GM12878 (cell line): ENCODE data around the gene ZMIZ1. TPM values are rescaled to one million over a fixed set of nuclear protein-coding genes. Genes with fewer than 3 reads are reported as not detected.

Source experiments
- ATAC-seq: fragments of 200-7000 bp; cut with Tn5 transposase; 3 replicates; pipeline ENCODE4 v1.9.1; 2020; ENCODE audit warnings: mild to moderate bottlenecking, moderate library complexity
- BruUV-seq: library from RNA; stranded (reverse); fragments of 400-500 nt; replicated peaks from 2 replicates; lab custom pipeline; 2021; lab: Mats Ljungman, UMichigan
- CTCF ChIA-PET: fragments of 300-600 bp; sonication (Branson Sonifier 250); formaldehyde crosslinking; extraction: SDS; loops from one replicate; lab custom pipeline; 2021; ENCODE audit warnings: inconsistent platforms; lab: Yijun Ruan, JAX
- POLR2A ChIA-PET: fragments of 350-600 bp; formaldehyde crosslinking; extraction: SDS; loops from one replicate; lab custom pipeline; 2021; ENCODE audit warnings: inconsistent platforms; lab: Charles Lee
- RAD21 ChIA-PET: fragments of 300-600 bp; sonication (Branson Sonifier 250); formaldehyde crosslinking; loops from one replicate; lab custom pipeline; 2023; ENCODE audit warnings: antibody characterized with exemption; ENCODE audit not compliant: unreplicated experiment; lab: Charles Lee
- SMC1A ChIA-PET: fragments of 300-600 bp; sonication (Branson Sonifier 250); formaldehyde crosslinking; loops from one replicate; lab custom pipeline; 2023; ENCODE audit not compliant: unreplicated experiment, uncharacterized antibody; lab: Charles Lee
- DNase-seq: peaks from one replicate; pipeline ENCODE4 v3.0.0-alpha.2; 2011; ENCODE audit warnings: low read depth, low spot score
- FAIRE-seq: peaks from 3 replicates; lab custom pipeline; 2011; peaks lifted over from hg19 to GRCh38; lab: Jason Lieb, UNC
- H2AFZ ChIP-seq: 2 replicates; pipeline ENCODE4 v1.6.0; 2011; ENCODE audit warnings: low read depth, low read length, control low read depth; ENCODE audit not compliant: control insufficient read depth
- H3K27ac ChIP-seq: 2 replicates; pipeline ENCODE4 v1.5.1; 2011; ENCODE audit warnings: control low read depth; ENCODE audit not compliant: control insufficient read depth, insufficient read depth
- H3K27me3 ChIP-seq, 2 experiments: replicated peaks in 1 of 2; 2 replicates each; pipeline versions ENCODE4 v1.6.0 to v1.6.1; 2011; ENCODE audit warnings: low read length in 1 of 2; ENCODE audit not compliant: control insufficient read depth in 2 of 2, insufficient read depth in 2 of 2
- H3K36me3 ChIP-seq, 2 experiments: 2 replicates each; pipeline ENCODE4 v1.5.1; 2011; ENCODE audit warnings: low read length in 1 of 2; ENCODE audit not compliant: control insufficient read depth in 2 of 2, insufficient read depth in 2 of 2
- H3K4me1 ChIP-seq: 2 replicates; pipeline ENCODE4 v1.6.1; 2011; ENCODE audit warnings: mild to moderate bottlenecking, low read length, moderate library complexity, mixed read lengths; ENCODE audit not compliant: control insufficient read depth, insufficient read depth
- H3K4me2 ChIP-seq: 2 replicates; pipeline ENCODE4 v1.6.0; 2011; ENCODE audit warnings: control low read depth; ENCODE audit not compliant: control insufficient read depth, insufficient read depth
- H3K4me3 ChIP-seq: fragments of 200-600 bp; sonication (generic); 2 replicates; pipeline ENCODE4 v1.5.1; 2016
- H3K79me2 ChIP-seq: 2 replicates; pipeline ENCODE4 v1.6.0; 2011; ENCODE audit warnings: low read length; ENCODE audit not compliant: control insufficient read depth, insufficient read depth
- H3K9ac ChIP-seq: 2 replicates; pipeline ENCODE4 v1.8.0; 2011; ENCODE audit warnings: low read length, control low read depth, mixed read lengths; ENCODE audit not compliant: control insufficient read depth, insufficient read depth
- H3K9me3 ChIP-seq: replicated peaks from 3 replicates; pipeline ENCODE4 v1.5.1; 2011; ENCODE audit warnings: mild to moderate bottlenecking, low read length; ENCODE audit not compliant: control insufficient read depth, insufficient read depth
- H4K20me1 ChIP-seq: 2 replicates; pipeline ENCODE4 v1.6.0; 2011; ENCODE audit not compliant: control insufficient read depth, insufficient read depth
- E2F4 ChIP-seq: IDR thresholded peaks from 2 replicates; pipeline ENCODE4 v1.6.1; 2012; ENCODE audit warnings: low read depth, low read length, improper control_type of control experiment
- GABPA ChIP-seq: IDR thresholded peaks from 2 replicates; pipeline ENCODE4 v1.6.1; 2014; ENCODE audit warnings: antibody characterized with exemption, low read depth, mild to moderate bottlenecking, inconsistent platforms
- IKZF1 ChIP-seq: fragments of 450-650 bp; conservative IDR thresholded peaks from 2 replicates; pipeline ENCODE4 v1.6.1; 2017; ENCODE audit warnings: antibody characterized with exemption, mild to moderate bottlenecking
- IKZF2 ChIP-seq, 2 experiments: fragments of 450-650 bp; IDR thresholded peaks; 2 replicates each; pipeline ENCODE4 v1.6.1; 2017; ENCODE audit warnings: mild to moderate bottlenecking in 2 of 2, moderate library complexity in 2 of 2
- LARP7 ChIP-seq: fragments of 450-650 bp; IDR thresholded peaks from 2 replicates; pipeline ENCODE4 v1.6.1; 2017; ENCODE audit warnings: mild to moderate bottlenecking
- MTA3 ChIP-seq: IDR thresholded peaks from 2 replicates; pipeline ENCODE4 v1.6.1; 2012; ENCODE audit warnings: low read length, inconsistent platforms, borderline replicate concordance
- NR2C1 ChIP-seq: fragments of 450-650 bp; IDR thresholded peaks from 2 replicates; pipeline ENCODE4 v1.6.1; 2017; ENCODE audit warnings: antibody characterized with exemption, mild to moderate bottlenecking, moderate library complexity
- NRF1 ChIP-seq: conservative IDR thresholded peaks from 2 replicates; pipeline ENCODE4 v1.6.1; 2011; ENCODE audit warnings: mild to moderate bottlenecking, low read depth, low read length, improper control_type of control experiment
- RAD51 ChIP-seq: fragments of 450-650 bp; IDR thresholded peaks from 2 replicates; pipeline ENCODE4 v1.6.1; 2016; ENCODE audit warnings: moderate library complexity, mild to moderate bottlenecking, inconsistent platforms
- RELB ChIP-seq: fragments of 450-650 bp; IDR thresholded peaks from 2 replicates; pipeline ENCODE4 v1.6.1; 2017; ENCODE audit warnings: low read depth, mild to moderate bottlenecking, moderate library complexity
- SIN3A ChIP-seq: IDR thresholded peaks from 2 replicates; pipeline ENCODE4 v1.6.1; 2012; ENCODE audit warnings: low read depth, low read length, improper control_type of control experiment
- SIX5 ChIP-seq: IDR thresholded peaks from 2 replicates; pipeline ENCODE4 v1.6.1; 2011; ENCODE audit warnings: mild to moderate bottlenecking, low read depth, low read length, moderate library complexity; ENCODE audit not compliant: severe bottlenecking
- SMC3 ChIP-seq: IDR thresholded peaks from 2 replicates; pipeline ENCODE4 v1.6.1; 2011; ENCODE audit warnings: low read length, improper control_type of control experiment, borderline replicate concordance
- SREBF1 ChIP-seq: IDR thresholded peaks from 2 replicates; pipeline ENCODE4 v1.6.1; 2012; ENCODE audit warnings: mild to moderate bottlenecking, low read length
- WRNIP1 ChIP-seq: IDR thresholded peaks from 2 replicates; pipeline ENCODE4 v1.6.1; 2011; ENCODE audit warnings: low read depth, low read length, improper control_type of control experiment, borderline replicate concordance
- ZNF24 ChIP-seq: fragments of 450-650 bp; IDR thresholded peaks from 2 replicates; pipeline ENCODE4 v1.6.1; 2017; ENCODE audit warnings: antibody characterized with exemption, mild to moderate bottlenecking
- ZNF384 ChIP-seq: IDR thresholded peaks from 2 replicates; pipeline ENCODE4 v1.6.1; 2012; ENCODE audit warnings: low read depth, mild to moderate bottlenecking, low read length, improper control_type of control experiment, borderline replicate concordance
- WGBS: methylation state at CpG from one replicate; pipeline ENCODE4 v1.1.6; 2016; ENCODE audit warnings: low lambda C conversion rate; ENCODE audit not compliant: insufficient replicate concordance, insufficient coverage; ENCODE audit errors: missing lambda C conversion rate; 5-methylcytosine and 5-hydroxymethylcytosine counted together
- in situ Hi-C: fragments of 300-500 bp; cut with MboI; formaldehyde crosslinking; loops from 9 replicates; pipeline ENCODE4 v1.14.3; 2018; ENCODE audit warnings: mixed read lengths
- intact Hi-C: fragments of 100-400 bp; cut with micrococcal nuclease; formaldehyde crosslinking; loops from one replicate; pipeline ENCODE4 v1.14.2; 2022; ENCODE audit not compliant: unreplicated experiment
- polyA plus RNA-seq, 11 experiments: library from polyadenylated mRNA; depleted of rRNA in 4 of 11; unstranded in 6 of 11; stranded (reverse) in 5 of 11; fragments of >200 nt; fragmentation: Nextera tagmentation in 4 of 11; fragmentation: Illumina TruSeq in 1 of 11; extraction: Ambion mirVana in 4 of 11; extraction: Trizol in 1 of 11; gene quantifications; 1 replicate in 1 of 11; 2 replicates in 10 of 11; pipeline versions ENCODE4 v1.2.1 to v1.2.3, GENCODE V29; 2011 to 2016; ENCODE audit warnings: inconsistent platforms in 2 of 11, missing spikeins in 2 of 11, low read depth in 1 of 11
- total RNA-seq, 4 experiments: library from RNA; depleted of rRNA in 3 of 4; stranded (reverse); fragments of >200 nt in 3 of 4; fragmentation: Illumina TruSeq in 1 of 4; extraction: Trizol in 1 of 4; gene quantifications; 2 replicates each; pipeline versions ENCODE4 v1.2.1 to v1.2.3, GENCODE V29; 2013 to 2021
- TF ChIP-seq, protein P1 (sequence below): fragments of 450-650 bp; IDR thresholded peaks from 2 replicates; pipeline ENCODE4 v1.6.1; 2018; ENCODE audit warnings: borderline replicate concordance, mild to moderate bottlenecking; ENCODE audit not compliant: partially characterized antibody
- TF ChIP-seq, protein P2 (sequence below): fragments of 450-650 bp; IDR thresholded peaks from 2 replicates; pipeline ENCODE4 v1.6.1; 2014; ENCODE audit warnings: mild to moderate bottlenecking

Gene ZMIZ1
- total and polyA plus RNA-seq, 10 of the 15 experiments (the other 5 are each of a cell fraction or from before 2014, with no cell fraction given): 3.1 to 82.3 (median 14.9) TPM

DNA sequence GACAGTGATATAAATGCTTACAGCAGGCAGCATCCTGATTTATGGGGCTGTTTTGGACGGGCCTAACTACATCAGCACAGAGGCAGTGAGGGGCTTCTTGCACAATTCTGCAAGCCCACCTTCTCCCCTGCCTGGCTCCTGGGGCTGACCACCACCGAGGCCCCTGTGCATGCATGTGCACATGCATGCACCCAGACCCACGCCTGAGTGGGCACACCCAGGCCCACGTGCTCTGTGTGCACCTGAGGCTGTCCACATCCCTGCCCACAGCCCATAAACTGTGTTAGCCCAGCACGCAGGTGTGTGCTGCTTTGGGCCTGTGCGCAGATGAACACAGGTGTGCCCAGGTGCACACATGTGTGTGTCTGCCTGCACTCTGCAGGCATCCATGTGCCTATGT, 40.0 kb downstream of the ZMIZ1 start (continued):
- TF ChIP-seq SREBF1 (no peak), E2F4 (no peak)

- Histone ChIP-seq H3K27me3 (no peaks in the 10 kb centered on the region; a peak in 1 of 4 replicates), H3K36me3 (no peaks in the 10 kb centered on the region), H3K27ac (no peak overlapping the region), H2AFZ (no peak overlapping the region), H3K4me1 (peaks cover 15% of the 10 kb centered on the region), H3K9me3 (no peaks in the 10 kb centered on the region), H3K4me3 (no peak overlapping the region), H3K9ac (no peak overlapping the region), H4K20me1 (no peaks in the 10 kb centered on the region), H3K4me2 (no peak overlapping the region), H3K79me2 (no peaks in the 10 kb centered on the region)
- FAIRE-seq: no peak
- BruUV-seq: no TSS peak
- ChIA-PET RAD21 (no interaction called here), SMC1A (no interaction called here), CTCF (interaction anchor here (1.5 kb wide), 1 partner anchor 13 kb away, joined by 4 read pairs; no protein-coding TSS in a partner anchor), POLR2A (no interaction called here)
- intact Hi-C loops: no loop called here
- WGBS: 0% methylated on average over 5 of the region's 5 CpGs
- no peak for ATAC-seq
- in situ Hi-C loops: no loop called here
- no peak for DNase-seq
- TF ChIP-seq, protein P1, sequence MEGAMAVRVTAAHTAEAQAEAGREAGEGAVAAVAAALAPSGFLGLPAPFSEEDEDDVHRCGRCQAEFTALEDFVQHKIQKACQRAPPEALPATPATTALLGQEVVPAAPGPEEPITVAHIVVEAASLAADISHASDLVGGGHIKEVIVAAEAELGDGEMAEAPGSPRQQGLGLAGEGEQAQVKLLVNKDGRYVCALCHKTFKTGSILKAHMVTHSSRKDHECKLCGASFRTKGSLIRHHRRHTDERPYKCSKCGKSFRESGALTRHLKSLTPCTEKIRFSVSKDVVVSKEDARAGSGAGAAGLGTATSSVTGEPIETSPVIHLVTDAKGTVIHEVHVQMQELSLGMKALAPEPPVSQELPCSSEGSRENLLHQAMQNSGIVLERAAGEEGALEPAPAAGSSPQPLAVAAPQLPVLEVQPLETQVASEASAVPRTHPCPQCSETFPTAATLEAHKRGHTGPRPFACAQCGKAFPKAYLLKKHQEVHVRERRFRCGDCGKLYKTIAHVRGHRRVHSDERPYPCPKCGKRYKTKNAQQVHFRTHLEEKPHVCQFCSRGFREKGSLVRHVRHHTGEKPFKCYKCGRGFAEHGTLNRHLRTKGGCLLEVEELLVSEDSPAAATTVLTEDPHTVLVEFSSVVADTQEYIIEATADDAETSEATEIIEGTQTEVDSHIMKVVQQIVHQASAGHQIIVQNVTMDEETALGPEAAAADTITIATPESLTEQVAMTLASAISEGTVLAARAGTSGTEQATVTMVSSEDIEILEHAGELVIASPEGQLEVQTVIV: no peak
- TF ChIP-seq ZNF24: no peak
- TF ChIP-seq RELB: no peak
- no peak for TF ChIP-seq LARP7
- no peak for TF ChIP-seq NRF1
- no peak for TF ChIP-seq SIX5
- no peak for TF ChIP-seq IKZF1
- TF ChIP-seq GABPA: no peak
- no peak for TF ChIP-seq WRNIP1
- no peak for TF ChIP-seq SIN3A
- TF ChIP-seq, protein P2, sequence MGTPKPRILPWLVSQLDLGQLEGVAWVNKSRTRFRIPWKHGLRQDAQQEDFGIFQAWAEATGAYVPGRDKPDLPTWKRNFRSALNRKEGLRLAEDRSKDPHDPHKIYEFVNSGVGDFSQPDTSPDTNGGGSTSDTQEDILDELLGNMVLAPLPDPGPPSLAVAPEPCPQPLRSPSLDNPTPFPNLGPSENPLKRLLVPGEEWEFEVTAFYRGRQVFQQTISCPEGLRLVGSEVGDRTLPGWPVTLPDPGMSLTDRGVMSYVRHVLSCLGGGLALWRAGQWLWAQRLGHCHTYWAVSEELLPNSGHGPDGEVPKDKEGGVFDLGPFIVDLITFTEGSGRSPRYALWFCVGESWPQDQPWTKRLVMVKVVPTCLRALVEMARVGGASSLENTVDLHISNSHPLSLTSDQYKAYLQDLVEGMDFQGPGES: no peak
- TF ChIP-seq SMC3: no peak
- TF ChIP-seq MTA3: no peak
- TF ChIP-seq NR2C1: no peak
- TF ChIP-seq IKZF2 (IDR thresholded peaks at IDR 0.05): no peak
- TF ChIP-seq ZNF384: no peak
- TF ChIP-seq RAD51: no peak
Observed at GRCh38 chr10:79111427-79111826, 42.7 kb downstream of the ZMIZ1 start.
